Breast epithelium (tissue), 3 donors: ENCODE measurements around the gene AMY2A.

Experiments used
- CTCF ChIP-seq, 3 donors: fragments of 450-650 bp; IDR thresholded peaks; one replicate each; pipeline ENCODE4 v1.5.1; 2016 to 2017; ENCODE audit warnings: antibody characterized with exemption in 3 of 3, mild to moderate bottlenecking in 3 of 3, moderate library complexity in 3 of 3
- POLR2A ChIP-seq: fragments of 450-650 bp; IDR thresholded peaks from one replicate; pipeline ENCODE4 v1.6.1; 2016; ENCODE audit warnings: antibody characterized with exemption, mild to moderate bottlenecking, moderate library complexity
- POLR2AphosphoS5 ChIP-seq, 3 donors: sonication (generic); formaldehyde crosslinking; IDR thresholded peaks; one replicate each; pipeline ENCODE4 v1.6.1; 2017; ENCODE audit warnings: antibody characterized with exemption in 3 of 3

- TF ChIP-seq POLR2AphosphoS5 (IDR thresholded peaks at IDR 0.05) = no peak
- no peak for TF ChIP-seq POLR2A
- no peak for TF ChIP-seq CTCF (IDR thresholded peaks at IDR 0.05)
Observed at GRCh38 chr1:103576065-103576464, 41.2 kb upstream of the AMY2A start.
